GM18511 (cell line): ENCODE data around the gene HGS.

Experiments
- ATAC-seq: cut with Tn5 transposase; IDR thresholded peaks from one replicate; pipeline ENCODE4 v1.9.1; 2021; ENCODE audit warnings: mild to moderate bottlenecking, moderate library complexity; ENCODE audit not compliant: unreplicated experiment

Gene HGS

GRCh38 chr17:81740395-81740961 lies 56.7 kb downstream of the HGS start:
- ATAC-seq: no peak

GRCh38 chr17:81741049-81741593 lies 57.3 kb downstream of the HGS start:
- no peak for ATAC-seq

- ATAC-seq: no peak
These were observed 58.0 kb downstream of the HGS start for GRCh38 chr17:81741594-81742452.
